ENCODE data around the gene TNP2. TPM values are rescaled to one million over a fixed set of nuclear protein-coding genes. Genes with fewer than 3 reads are reported as not detected.

The TNP2 gene
- total and polyA plus RNA-seq, 2 experiments from 2014 or later: not detected

- Mint-ChIP-seq H3K36me3 (ENCODE audit: low read depth) (no peaks in the 10 kb centered on the region; the same call in 2 of the 3 replicates), H3K27me3 (ENCODE audit: insufficient read depth, low read depth, poor library complexity) (peaks cover 12% of the 10 kb centered on the region), H3K4me3 (no peak overlapping the region), H3K27ac (no peak overlapping the region), H3K4me1 (peaks cover 40% of the 10 kb centered on the region), H3K9me3 (0 out of 3 replicates have a peak, but pooled peaks cover 2% of the 10 kb centered on the region)
- H3K79me2 ChIP-seq (replicated peaks; ENCODE audit: insufficient read depth): no peaks in the 10 kb centered on the region
- peaks cover 30% of the 10 kb centered on the region for H3F3A ChIP-seq (replicated peaks; ENCODE audit: low read depth)
- H3K9me2 ChIP-seq (ENCODE audit: insufficient read depth): no peaks in the 10 kb centered on the region; the same call in 1 of the 2 replicates
- peaks cover 36% of the 10 kb centered on the region for H3K4me1 ChIP-seq (ENCODE audit: insufficient read depth)
- no peak for DNase-seq (ENCODE audit: low spot score)
- H4K20me1 ChIP-seq (replicated peaks; ENCODE audit: insufficient read depth): no peaks in the 10 kb centered on the region
- H3K27me3 ChIP-seq (ENCODE audit: insufficient read depth): no peaks in the 10 kb centered on the region
- TF ChIP-seq JUNB (IDR thresholded peaks at IDR 0.05; ENCODE audit: unreplicated experiment) (no peak), CTCF (conservative IDR thresholded peaks at IDR 0.05; ENCODE audit: low read depth in 2 of 2) (no peak), EZH2phosphoT487 (IDR thresholded peaks at IDR 0.05; ENCODE audit: unreplicated experiment) (no peak)
- TF ChIP-seq, protein P1, sequence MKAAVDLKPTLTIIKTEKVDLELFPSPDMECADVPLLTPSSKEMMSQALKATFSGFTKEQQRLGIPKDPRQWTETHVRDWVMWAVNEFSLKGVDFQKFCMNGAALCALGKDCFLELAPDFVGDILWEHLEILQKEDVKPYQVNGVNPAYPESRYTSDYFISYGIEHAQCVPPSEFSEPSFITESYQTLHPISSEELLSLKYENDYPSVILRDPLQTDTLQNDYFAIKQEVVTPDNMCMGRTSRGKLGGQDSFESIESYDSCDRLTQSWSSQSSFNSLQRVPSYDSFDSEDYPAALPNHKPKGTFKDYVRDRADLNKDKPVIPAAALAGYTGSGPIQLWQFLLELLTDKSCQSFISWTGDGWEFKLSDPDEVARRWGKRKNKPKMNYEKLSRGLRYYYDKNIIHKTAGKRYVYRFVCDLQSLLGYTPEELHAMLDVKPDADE (IDR thresholded peaks at IDR 0.05): no peak
- H3K4me3 ChIP-seq: no peak overlapping the region
- no peak for ATAC-seq
- H3K4me2 ChIP-seq: no peak overlapping the region
- no peaks in the 10 kb centered on the region; the same call in 1 of the 2 replicates for H3K36me3 ChIP-seq (ENCODE audit: insufficient read depth)
- H3K27ac ChIP-seq (ENCODE audit: low read depth): no peak overlapping the region
- no peak overlapping the region for H2AFZ ChIP-seq
These were observed 41.5 kb upstream of the TNP2 start for GRCh38 chr16:11310634-11310977.

- Histone ChIP-seq H3K79me2 (replicated peaks; ENCODE audit: insufficient read depth) (no peaks in the 10 kb centered on the region), H3K4me3 (no peak overlapping the region), H2AFZ (no peak overlapping the region), H3K36me3 (ENCODE audit: insufficient read depth) (no peaks in the 10 kb centered on the region; the same call in 1 of the 2 replicates), H3K4me2 (no peak overlapping the region), H3K27me3 (ENCODE audit: insufficient read depth) (no peaks in the 10 kb centered on the region), H3K27ac (ENCODE audit: low read depth) (no peak overlapping the region), H3K9me2 (ENCODE audit: insufficient read depth) (no peaks in the 10 kb centered on the region; the same call in 1 of the 2 replicates), H3K4me1 (ENCODE audit: insufficient read depth) (peaks cover 34% of the 10 kb centered on the region), H4K20me1 (replicated peaks; ENCODE audit: insufficient read depth) (no peaks in the 10 kb centered on the region), H3F3A (replicated peaks; ENCODE audit: low read depth) (peaks cover 29% of the 10 kb centered on the region)
- Mint-ChIP-seq H3K27ac (no peak overlapping the region), H3K4me1 (peaks cover 39% of the 10 kb centered on the region), H3K27me3 (ENCODE audit: insufficient read depth, low read depth, poor library complexity) (peaks cover 11% of the 10 kb centered on the region), H3K9me3 (0 out of 3 replicates have a peak, but pooled peaks cover 2% of the 10 kb centered on the region), H3K36me3 (ENCODE audit: low read depth) (no peaks in the 10 kb centered on the region; the same call in 2 of the 3 replicates), H3K4me3 (no peak overlapping the region)
- DNase-seq (ENCODE audit: low spot score) (no peak), ATAC-seq (no peak)
- TF ChIP-seq JUNB (IDR thresholded peaks at IDR 0.05; ENCODE audit: unreplicated experiment) (no peak), POLR2AphosphoS5 (IDR thresholded peaks at IDR 0.05; ENCODE audit: low read depth) (no peak)
These were observed 40.9 kb upstream of the TNP2 start for GRCh38 chr16:11309895-11310633.
